PFSK-1 (cell line): Measurements from ENCODE around the gene FAM180A.

ENCODE experiments used
- REST ChIP-seq, 2 experiments: IDR thresholded peaks; 2 replicates each; pipeline versions ENCODE4 v1.6.1 to v1.8.0; 2011 to 2012; ENCODE audit warnings: low read depth in 2 of 2, low read length in 2 of 2, control low read depth in 1 of 2, inconsistent platforms in 1 of 2, mild to moderate bottlenecking in 1 of 2, moderate library complexity in 1 of 2; ENCODE audit not compliant: insufficient read depth in 1 of 2
- SIN3A ChIP-seq: IDR thresholded peaks from 2 replicates; pipeline ENCODE4 v1.6.1; 2012; ENCODE audit warnings: mild to moderate bottlenecking, low read length, moderate library complexity, borderline replicate concordance; ENCODE audit not compliant: insufficient read depth
- TAF1 ChIP-seq: IDR thresholded peaks from 2 replicates; pipeline ENCODE4 v1.6.1; 2012; ENCODE audit warnings: low read length, control low read depth, borderline replicate concordance; ENCODE audit not compliant: insufficient read depth

- TF ChIP-seq REST (IDR thresholded peaks at IDR 0.05; ENCODE audit: insufficient read depth in 1 of 2, low read depth in 2 of 2, low read length in 2 of 2) (no peak), TAF1 (no peak), SIN3A (no peak)
Observed at GRCh38 chr7:135786911-135787310, 38.3 kb upstream of the FAM180A start.
